HL-60/S4 treated with retinoic acid at 250 ng/mL for 4 days and 3 days (cell line): Measurements from ENCODE around the gene FMN2.
"Not testable (repeated sequence)": the region's sequence is repeated elsewhere in the genome, so short reads cannot be mapped to it uniquely, and the experiment has no call there.

ENCODE experiments used
- in situ Hi-C: fragments of 300-500 bp; cut with MboI; formaldehyde crosslinking; loops from 2 replicates; pipeline ENCODE4 v1.7.0; 2022; ENCODE audit warnings: low sequenced_read_pairs

Gene FMN2

GRCh38 chr1:240413732-240414131, 322.0 kb downstream of the FMN2 start:
- in situ Hi-C loops = no loop called here

GRCh38 chr1:240414237-240414636, 322.6 kb downstream of the FMN2 start:
- in situ Hi-C loops = no loop called here

GRCh38 chr1:240415011-240415410, 323.3 kb downstream of the FMN2 start:
- in situ Hi-C loops = not testable (repeated sequence)

GRCh38 chr1:240415532-240415931, 323.8 kb downstream of the FMN2 start:
- in situ Hi-C loops = no loop called here

GRCh38 chr1:240417317-240417716, 325.6 kb downstream of the FMN2 start:
- in situ Hi-C loops = no loop called here

GRCh38 chr1:240420766-240421165, 329.1 kb downstream of the FMN2 start:
- in situ Hi-C loops = no loop called here

GRCh38 chr1:240423246-240423924, 331.7 kb downstream of the FMN2 start:
- in situ Hi-C loops = no loop called here

GRCh38 chr1:240424740-240425464, 333.2 kb downstream of the FMN2 start:
- in situ Hi-C loops = no loop called here

GRCh38 chr1:240426051-240426450, 334.4 kb downstream of the FMN2 start:
- in situ Hi-C loops = no loop called here

GRCh38 chr1:240435996-240436566, 344.4 kb downstream of the FMN2 start:
- in situ Hi-C loops = no loop called here

- in situ Hi-C loops = no loop called here
Observed at GRCh38 chr1:240441669-240442068, 350.0 kb downstream of the FMN2 start.

GRCh38 chr1:240445369-240445768, 353.7 kb downstream of the FMN2 start:
- in situ Hi-C loops = no loop called here

GRCh38 chr1:240455228-240455821, 363.6 kb downstream of the FMN2 start:
- in situ Hi-C loops = no loop called here

- in situ Hi-C loops = no loop called here
Observed at GRCh38 chr1:240457203-240457602, 365.5 kb downstream of the FMN2 start.

- in situ Hi-C loops = no loop called here
Observed at GRCh38 chr1:240462277-240462676, 370.6 kb downstream of the FMN2 start.

GRCh38 chr1:240462766-240463395, 371.2 kb downstream of the FMN2 start:
- in situ Hi-C loops = no loop called here

- in situ Hi-C loops = no loop called here
Observed at GRCh38 chr1:240464099-240464498, 372.4 kb downstream of the FMN2 start.

- in situ Hi-C loops = no loop called here
Observed at GRCh38 chr1:240465531-240465940, 373.9 kb downstream of the FMN2 start.

- in situ Hi-C loops = no loop called here
Observed at GRCh38 chr1:240466509-240466908, 374.8 kb downstream of the FMN2 start.

GRCh38 chr1:240467895-240468294, 376.2 kb downstream of the FMN2 start:
- in situ Hi-C loops = no loop called here

GRCh38 chr1:240468656-240469055, 377.0 kb downstream of the FMN2 start:
- in situ Hi-C loops = no loop called here
